HG02798 (cell line): Measurements from ENCODE around the gene C2orf66.

Experiments used
- ATAC-seq: cut with Tn5 transposase; IDR thresholded peaks from one replicate; pipeline ENCODE4 v1.9.1; 2021; ENCODE audit warnings: mild to moderate bottlenecking; ENCODE audit not compliant: unreplicated experiment, poor library complexity

Gene C2orf66

GRCh38 chr2:196783431-196784094, 25.6 kb downstream of the C2orf66 start:
- peak; percentile 36 for ATAC-seq

GRCh38 chr2:196767101-196767500, 42.1 kb downstream of the C2orf66 start:
- ATAC-seq = no peak

DNA sequence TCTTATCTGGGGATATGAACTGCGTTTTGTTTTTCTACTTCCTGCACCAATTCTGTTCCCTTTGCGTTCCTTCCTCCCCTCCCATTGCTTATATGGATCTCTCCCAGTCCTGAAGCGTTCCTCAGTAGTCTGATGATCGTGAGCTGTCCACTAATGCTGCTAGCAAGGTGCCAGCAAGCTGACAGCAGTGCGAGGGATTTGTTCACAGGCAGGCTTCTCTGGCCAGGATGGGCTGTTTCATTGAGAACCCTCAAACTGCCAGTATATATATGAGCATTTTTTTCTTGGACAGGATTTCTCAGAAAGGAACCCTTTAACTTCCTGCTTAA, 49.8 kb downstream of the C2orf66 start:
- ATAC-seq = no peak

DNA sequence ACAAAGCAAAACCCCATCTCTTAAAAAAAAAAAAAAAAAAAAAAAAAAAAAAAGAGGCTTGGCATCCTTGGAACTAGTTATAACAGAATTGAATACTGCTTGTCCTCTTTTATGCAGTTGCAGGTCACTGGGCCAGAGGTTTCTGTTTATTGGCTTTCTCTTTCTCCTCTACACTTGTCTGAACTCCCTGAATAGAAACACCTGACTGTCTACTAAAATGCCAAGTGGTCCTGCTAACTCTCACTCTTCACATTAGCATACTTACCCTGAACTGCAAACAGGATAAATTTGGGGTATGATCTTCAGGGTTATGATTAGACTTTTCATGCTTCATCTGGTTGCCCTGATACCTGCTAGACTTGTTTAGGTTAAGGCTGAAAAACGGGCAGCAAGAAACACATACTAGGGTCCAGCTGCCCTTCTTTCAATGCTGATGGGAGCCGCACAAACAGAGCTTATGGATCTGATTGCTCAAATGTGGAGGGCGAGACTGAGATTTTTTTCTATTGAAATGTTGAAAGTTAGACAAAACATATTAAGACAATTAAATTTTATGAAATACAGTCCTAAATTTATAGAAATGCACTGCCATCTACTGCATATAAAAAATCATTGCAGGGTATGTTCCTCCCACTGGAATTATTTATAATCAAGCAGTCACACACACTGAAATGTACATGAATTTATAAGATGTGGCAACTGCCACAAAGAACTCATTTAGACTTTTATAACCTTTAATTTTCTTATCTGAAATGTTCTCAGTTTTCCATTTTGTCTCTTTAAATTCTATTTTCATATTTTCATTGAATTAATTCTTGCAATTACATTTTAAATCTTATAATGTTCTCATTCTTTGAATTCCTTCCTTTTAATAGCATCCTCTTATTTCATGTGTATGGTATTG, 50.4 kb downstream of the C2orf66 start:
- ATAC-seq = no peak
